Ovary (tissue), 9 donors: Measurements from ENCODE around the gene ZNF41. TPM values are rescaled to one million over a fixed set of nuclear protein-coding genes. Genes with fewer than 3 reads are reported as not detected.

Experiments
- DNase-seq, 5 donors: peaks; one replicate each; pipeline ENCODE4 v3.0.0-alpha.2; 2019 to 2020
- H3K27ac ChIP-seq, 2 donors: fragments of 200-600 bp; one replicate each; pipeline versions ENCODE4 v1.5.1 to v1.8.0; 2019 to 2022
- H3K27me3 ChIP-seq: fragments of 200-600 bp; one replicate; pipeline ENCODE4 v1.8.0; 2022
- H3K36me3 ChIP-seq: fragments of 200-600 bp; sonication (generic); one replicate; pipeline ENCODE4 v1.5.1; 2019
- H3K4me1 ChIP-seq: one replicate; pipeline ENCODE4 v1.8.1; 2013; ENCODE audit warnings: mild to moderate bottlenecking, moderate library complexity; ENCODE audit not compliant: insufficient read depth
- H3K4me3 ChIP-seq: fragments of 200-600 bp; sonication (generic); one replicate; pipeline ENCODE4 v1.5.1; 2017
- H3K9me3 ChIP-seq, 2 donors: fragments of 200-600 bp in 1 of 2; sonication (generic) in 1 of 2; one replicate each; pipeline versions ENCODE4 v1.5.1 to v1.8.1; 2013 to 2019; ENCODE audit warnings: mild to moderate bottlenecking in 1 of 2, moderate library complexity in 1 of 2
- CTCF ChIP-seq, 3 donors: fragments of 450-650 bp in 2 of 3; fragments of 200-600 bp in 1 of 3; IDR thresholded peaks; one replicate each; pipeline versions ENCODE4 v1.5.1 to v1.8.0; 2016 to 2022; ENCODE audit warnings: antibody characterized with exemption in 3 of 3, mild to moderate bottlenecking in 1 of 3
- EP300 ChIP-seq: sonication (generic); formaldehyde crosslinking; IDR thresholded peaks from one replicate; pipeline ENCODE4 v1.6.1; 2017; ENCODE audit warnings: antibody characterized with exemption
- POLR2A ChIP-seq: fragments of 450-650 bp; IDR thresholded peaks from one replicate; pipeline ENCODE4 v1.6.1; 2017; ENCODE audit warnings: antibody characterized with exemption, mild to moderate bottlenecking, moderate library complexity
- WGBS, 3 donors: extraction: QIAGEN DNeasy Blood & Tissue Kit in 1 of 3; methylation state at CpG; one replicate each; pipeline versions ENCODE4 v1.1.5 to v1.1.7; 2013 to 2017; 5-methylcytosine and 5-hydroxymethylcytosine counted together
- intact Hi-C, 4 donors: fragments of 100-400 bp; cut with DNase I; formaldehyde crosslinking; loops; one replicate each; pipeline versions ENCODE4 v1.11.0 to v1.15.1; 2022 to 2023
- polyA plus RNA-seq, 2 donors: library from polyadenylated mRNA; stranded (reverse); fragments of 200-250 nt in 1 of 2; fragments of 350-450 nt in 1 of 2; fragmentation: Illumina TruSeq in 1 of 2; extraction: RNeasy Lipid Tissue Mini Kit (QIAGEN cat#74804) in 1 of 2; gene quantifications; one replicate each; pipeline ENCODE4 v1.2.3, GENCODE V29; 2013 to 2014
- total RNA-seq, 7 donors: library from RNA; depleted of rRNA in 2 of 7; stranded (reverse); fragments of >200 nt in 2 of 7; fragmentation: NEBNext Ultra II Directional in 3 of 7; extraction: Animal tissue kit (Norgen Biotek cat#: 25700) in 3 of 7; gene quantifications; one replicate each; pipeline versions ENCODE4 v1.1.0 to v1.2.4, GENCODE V29; 2016 to 2023
- donor health status: DM: no; HTN: no; CAD: no; lungs with moderate emphysema.
- donor health status: DM: no; HTN: no; CAD: no.
- donor health status: Bipolar disorder and iron deficiency.
- donor health status: DM: yes; HTN: yes; CAD: no.
- donor health status: DM: no; HTN: no; CAD: no.
- donor health status: DM: yes; HTN: yes; CAD: no.

The ZNF41 gene
- total and polyA plus RNA-seq, 9 donors, result 2.9 to 11.3 (median 7.8) TPM

GRCh38 chrX:47447607-47448006, 35.4 kb downstream of the ZNF41 start:
- H3K4me1 ChIP-seq, result no peaks in the 10 kb centered on the region
- no peaks in the 10 kb centered on the region for H3K27me3 ChIP-seq
- H3K36me3 ChIP-seq, result no peaks in the 10 kb centered on the region
- no peak for TF ChIP-seq EP300
- TF ChIP-seq CTCF (IDR thresholded peaks at IDR 0.05), result no peak
- no peak for TF ChIP-seq POLR2A
- no peak overlapping the region for H3K27ac ChIP-seq
- DNase-seq, result no peak
- peaks cover 0 to 6% of the 10 kb centered on the region in 2 donors for H3K9me3 ChIP-seq
- intact Hi-C loops, result no loop called here
- H3K4me3 ChIP-seq, result no peak overlapping the region
- 86 to 89% (median 87%) methylated on average over 11 of the region's 11 CpGs for WGBS, 3 donors

- WGBS, 3 donors, result 72 to 82% (median 77%) methylated on average over 2 of the region's 2 CpGs
- Histone ChIP-seq H3K36me3 (no peaks in the 10 kb centered on the region), H3K27ac (no peak overlapping the region), H3K4me3 (no peak overlapping the region), H3K4me1 (no peaks in the 10 kb centered on the region), H3K27me3 (no peaks in the 10 kb centered on the region), H3K9me3 (peaks cover 0 to 6% of the 10 kb centered on the region in 2 donors)
- TF ChIP-seq POLR2A (no peak), EP300 (no peak), CTCF (IDR thresholded peaks at IDR 0.05) (no peak)
- intact Hi-C loops, result no loop called here
- no peak for DNase-seq
Observed at GRCh38 chrX:47446971-47447370, 36.1 kb downstream of the ZNF41 start.

GRCh38 chrX:47446431-47446830, 36.6 kb downstream of the ZNF41 start:
- no peaks in the 10 kb centered on the region for H3K27me3 ChIP-seq
- DNase-seq, result no peak
- 84 to 97% (median 88%) methylated on average over 2 of the region's 2 CpGs for WGBS, 3 donors
- no peaks in the 10 kb centered on the region for H3K36me3 ChIP-seq
- H3K27ac ChIP-seq, result no peak overlapping the region
- H3K4me1 ChIP-seq, result no peaks in the 10 kb centered on the region
- intact Hi-C loops, result no loop called here
- TF ChIP-seq EP300 (no peak), CTCF (IDR thresholded peaks at IDR 0.05) (no peak), POLR2A (no peak)
- H3K4me3 ChIP-seq, result no peak overlapping the region
- H3K9me3 ChIP-seq, result peaks cover 0 to 6% of the 10 kb centered on the region in 2 donors

GRCh38 chrX:47430925-47431324, 52.1 kb downstream of the ZNF41 start:
- intact Hi-C loops, result no loop called here
- peaks cover 0 to 3% of the 10 kb centered on the region in 2 donors for H3K9me3 ChIP-seq
- H3K36me3 ChIP-seq, result no peaks in the 10 kb centered on the region
- no peak overlapping the region for H3K27ac ChIP-seq
- H3K4me1 ChIP-seq, result no peaks in the 10 kb centered on the region
- no peaks in the 10 kb centered on the region for H3K27me3 ChIP-seq
- DNase-seq, result no peak
- no peak for TF ChIP-seq POLR2A
- TF ChIP-seq CTCF (IDR thresholded peaks at IDR 0.05), result no peak
- TF ChIP-seq EP300, result no peak
- WGBS, 3 donors, result 74 to 90% (median 87%) methylated on average over 5 of the region's 5 CpGs
- no peak overlapping the region for H3K4me3 ChIP-seq

- H3K9me3 ChIP-seq, result no peaks in the 10 kb centered on the region
- intact Hi-C loops, result no loop called here
- TF ChIP-seq CTCF (IDR thresholded peaks at IDR 0.05), result no peak
- H3K4me3 ChIP-seq, result no peak overlapping the region
- H3K36me3 ChIP-seq, result no peaks in the 10 kb centered on the region
- no peaks in the 10 kb centered on the region for H3K27me3 ChIP-seq
- DNase-seq, result no peak
- WGBS, 3 donors, result 64 to 75% (median 65%) methylated on average over 2 of the region's 2 CpGs
- no peak overlapping the region for H3K27ac ChIP-seq
- no peaks in the 10 kb centered on the region for H3K4me1 ChIP-seq
Observed at GRCh38 chrX:47422444-47422843, 60.6 kb downstream of the ZNF41 start.
